GM18951 (cell line): ENCODE results near the gene NINL.

Source experiments
- POLR2A ChIP-seq: IDR thresholded peaks from 4 replicates; pipeline ENCODE4 v1.6.1; 2011; ENCODE audit warnings: mild to moderate bottlenecking; ENCODE audit not compliant: insufficient read length, insufficient read depth; ENCODE audit errors: extremely low read depth
- in situ Hi-C: fragments of 300-500 bp; cut with MboI; formaldehyde crosslinking; loops from one replicate; pipeline ENCODE4 v1.12.0; 2022; ENCODE audit warnings: low sequenced_read_pairs, mixed read lengths, inconsistent platforms; ENCODE audit not compliant: unreplicated experiment

NINL gene

DNA sequence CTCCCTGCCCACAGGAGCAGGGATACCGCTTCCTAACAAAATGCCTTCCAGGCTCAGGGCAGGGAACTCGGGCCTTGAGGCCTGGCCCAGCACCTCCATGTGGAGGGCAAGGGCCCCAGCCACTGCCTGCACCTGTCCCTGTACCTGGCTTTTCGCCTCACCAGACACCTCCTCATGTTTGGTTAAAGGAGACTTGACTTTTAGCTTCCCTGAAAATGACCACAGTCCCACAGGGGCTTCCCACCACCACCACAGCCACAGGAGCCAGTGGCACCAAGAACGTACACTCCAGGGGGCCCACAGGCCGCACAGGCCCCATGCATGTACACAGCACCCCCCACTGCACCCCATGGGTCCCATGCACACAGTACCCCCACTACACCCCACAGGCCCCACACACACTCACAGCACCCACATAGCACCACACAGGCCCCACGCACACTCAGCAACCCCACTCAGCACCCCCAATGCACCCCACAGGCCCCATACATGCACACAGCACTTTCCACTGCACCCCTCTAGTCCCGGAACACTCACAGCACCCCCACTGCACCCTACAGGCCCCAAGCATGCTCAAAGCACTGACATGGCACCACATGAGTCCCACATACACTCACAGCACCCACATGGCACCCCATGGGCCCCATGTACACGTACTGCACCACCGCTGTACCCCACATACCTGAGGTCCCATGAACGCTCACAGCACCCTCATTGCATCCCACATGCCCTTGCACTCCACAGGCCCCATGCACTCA lies 91.4 kb downstream of the NINL start:
- in situ Hi-C loops, result no loop called here
- no peak for TF ChIP-seq POLR2A

DNA sequence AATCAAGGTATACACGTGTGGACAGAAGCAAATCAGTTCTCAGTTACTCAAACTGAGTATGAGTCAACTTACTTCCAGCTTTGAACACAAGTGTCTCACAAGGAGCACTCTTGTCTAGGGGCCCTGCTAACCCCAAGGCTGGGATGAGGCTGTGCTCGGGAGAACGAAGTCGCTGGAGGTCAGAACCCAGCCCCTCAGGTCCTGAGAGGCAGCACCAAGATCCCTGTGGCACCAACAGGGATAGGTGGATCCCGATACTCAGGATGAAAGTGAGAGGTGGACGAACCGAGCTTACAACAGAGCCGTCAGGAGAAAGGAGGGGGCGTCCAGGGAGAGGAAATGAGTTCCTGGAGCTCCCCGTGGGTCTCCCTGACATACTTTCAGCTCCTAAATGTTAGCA lies 92.2 kb downstream of the NINL start:
- no peak for TF ChIP-seq POLR2A
- in situ Hi-C loops, result no loop called here

DNA sequence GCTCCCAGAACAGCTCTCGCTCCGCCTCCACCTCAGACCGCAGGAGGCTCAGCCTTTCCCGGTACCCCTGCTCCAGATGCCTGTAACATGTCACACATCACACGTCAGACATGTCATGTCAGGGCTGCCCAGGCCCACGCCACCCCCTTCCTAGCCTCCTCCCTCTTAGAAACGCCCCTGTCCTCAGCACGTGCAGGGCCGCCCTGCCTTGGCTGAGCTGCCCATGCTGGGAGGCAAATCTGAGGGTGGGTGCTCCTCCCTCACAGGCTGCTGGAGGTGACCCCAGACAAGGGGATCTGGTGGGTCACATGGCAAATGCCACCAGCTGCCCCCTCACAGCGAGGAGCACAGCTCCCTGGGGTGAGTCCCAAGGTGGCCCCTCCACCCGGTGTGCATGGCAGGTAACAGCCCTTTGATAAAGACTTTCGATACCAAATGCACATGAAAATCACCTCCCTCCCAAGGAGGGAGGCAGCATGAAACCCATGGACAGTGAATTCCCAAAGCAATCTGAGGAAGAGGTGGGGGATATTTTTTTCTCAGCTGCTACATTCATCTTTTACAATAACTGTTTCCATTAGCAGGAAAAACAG lies 93.8 kb downstream of the NINL start:
- in situ Hi-C loops, result no loop called here

DNA sequence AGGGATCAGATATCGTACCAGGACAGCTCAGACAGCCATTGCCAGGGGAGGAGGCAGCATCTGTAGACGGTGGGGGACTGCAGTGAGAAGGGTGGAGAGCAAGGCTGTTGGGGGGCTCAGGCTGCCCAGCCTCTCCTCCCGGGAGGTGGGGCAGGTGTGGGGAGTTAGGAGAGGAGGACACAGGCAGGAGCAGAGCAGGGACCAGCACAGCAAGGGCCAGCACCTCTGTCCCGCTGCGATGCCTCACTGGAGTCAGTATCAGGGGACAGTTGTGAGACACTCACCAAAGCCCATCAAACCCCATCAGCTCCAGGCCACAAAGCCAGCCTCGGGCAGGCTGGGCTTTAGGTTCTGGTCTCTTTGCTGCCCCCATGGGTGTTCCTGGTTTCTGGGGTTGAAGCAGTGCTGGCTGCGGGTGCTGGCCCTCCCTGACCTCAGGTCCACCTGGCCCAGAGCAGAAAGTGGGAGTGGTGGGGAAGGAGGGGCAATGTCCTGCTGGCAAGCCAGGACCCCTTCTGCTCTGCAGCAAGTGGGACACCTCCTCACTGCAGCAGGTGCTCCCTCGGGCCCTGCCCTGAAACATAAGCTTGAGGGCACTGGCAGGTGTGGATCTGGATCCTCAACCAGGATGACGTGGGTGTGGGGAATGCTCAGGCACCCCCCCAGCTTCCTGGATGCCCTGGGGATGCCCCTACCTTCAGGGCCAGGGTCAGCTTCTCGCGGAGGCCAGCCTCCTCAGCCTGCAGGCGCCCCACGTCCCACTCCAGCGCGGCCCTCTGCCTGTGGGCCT lies 94.5 kb downstream of the NINL start:
- in situ Hi-C loops, result no loop called here
- no peak for TF ChIP-seq POLR2A

More for the DNA sequence above, 93.8 kb downstream of the NINL start:
- no peak for TF ChIP-seq POLR2A

DNA sequence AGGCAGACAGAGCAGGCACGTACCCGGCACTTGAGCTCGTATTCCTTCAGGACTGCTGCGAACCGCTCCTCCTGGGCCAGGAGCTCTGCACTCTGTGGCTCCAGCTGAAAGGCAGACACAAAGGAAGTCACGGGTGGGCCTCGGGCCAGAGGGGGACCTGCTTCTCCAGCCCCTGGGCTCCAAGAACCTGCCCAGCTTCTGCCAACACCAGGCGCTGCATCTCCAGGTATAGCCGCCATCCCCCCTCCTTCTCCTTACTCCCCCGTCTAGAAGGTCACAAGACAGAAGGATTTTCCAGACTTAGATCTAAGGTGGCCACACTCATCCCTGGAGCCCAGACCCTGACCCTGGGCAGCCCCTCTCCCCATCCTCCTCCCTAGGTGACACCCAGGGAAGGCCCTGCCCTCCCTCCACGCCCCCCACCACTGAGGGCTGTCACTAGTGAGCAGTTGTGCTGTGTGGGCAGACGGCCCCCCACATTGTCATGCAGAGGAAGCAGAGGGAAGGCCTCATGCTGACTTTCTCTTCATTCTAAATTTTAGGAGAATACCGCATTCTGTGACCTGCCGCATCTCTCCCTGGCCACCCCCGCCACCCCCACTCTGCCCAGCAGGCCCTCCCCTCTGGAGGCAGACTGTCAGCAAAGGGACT lies 96.0 kb downstream of the NINL start:
- TF ChIP-seq POLR2A, result no peak
- in situ Hi-C loops, result no loop called here

DNA sequence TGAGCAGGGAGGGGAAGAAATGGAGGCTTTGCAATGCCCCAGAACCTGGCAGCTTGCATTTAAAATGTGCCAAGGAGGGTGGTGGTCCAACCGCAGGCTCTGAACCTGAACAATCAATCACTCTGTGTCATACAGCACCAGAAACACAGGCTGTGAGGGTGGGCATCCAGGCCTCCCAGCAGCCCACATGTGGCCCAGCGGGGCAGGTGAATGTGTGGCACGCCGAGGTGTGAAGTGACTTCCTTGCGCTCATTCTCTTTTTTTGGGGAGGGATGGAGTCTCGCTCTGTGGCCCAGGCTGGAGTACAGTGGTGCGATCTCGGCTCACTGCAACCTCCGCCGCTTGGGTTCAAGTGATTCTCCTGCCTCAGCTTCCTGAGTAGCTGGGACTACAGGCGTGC lies 97.4 kb downstream of the NINL start:
- TF ChIP-seq POLR2A, result no peak
- in situ Hi-C loops, result no loop called here

DNA sequence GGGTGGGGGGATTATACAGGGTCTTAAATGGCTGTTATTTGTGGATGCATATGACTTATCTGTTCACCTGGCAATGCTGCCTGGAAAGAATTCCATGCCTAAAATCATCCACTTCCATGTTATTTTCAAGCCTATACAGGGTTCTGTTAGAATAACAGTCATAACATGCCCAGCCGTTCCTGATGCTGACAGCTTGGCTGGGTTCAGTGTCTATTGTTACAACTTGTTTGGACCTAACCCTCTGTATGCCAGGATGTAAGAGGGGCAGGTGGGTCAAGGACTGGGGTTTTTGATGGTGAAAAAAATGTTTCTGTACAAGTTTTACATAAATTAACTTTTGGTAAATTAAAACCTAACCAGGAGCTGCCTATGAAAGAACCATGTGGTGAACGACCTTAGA lies 98.0 kb downstream of the NINL start:
- in situ Hi-C loops, result no loop called here
- no peak for TF ChIP-seq POLR2A

DNA sequence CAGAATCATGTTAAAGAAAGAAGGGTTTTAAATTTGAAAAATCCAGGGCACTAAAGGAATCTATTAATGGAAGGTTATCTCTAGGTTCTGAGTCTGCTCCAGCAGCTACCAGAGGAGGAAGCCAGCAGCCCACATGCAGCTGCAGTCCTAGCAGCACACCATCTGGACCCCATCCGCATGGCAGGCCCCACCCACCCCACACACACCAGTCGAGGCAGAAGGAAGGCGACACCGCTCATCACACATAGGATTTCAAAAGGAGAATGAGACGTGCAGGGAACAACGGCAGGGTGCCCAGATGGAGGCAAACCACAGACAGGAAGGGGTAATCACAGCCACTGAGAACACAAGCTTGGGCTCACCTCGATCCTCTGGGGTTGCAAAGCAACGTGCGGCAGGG lies 99.0 kb downstream of the NINL start:
- no peak for TF ChIP-seq POLR2A
- in situ Hi-C loops, result no loop called here

DNA sequence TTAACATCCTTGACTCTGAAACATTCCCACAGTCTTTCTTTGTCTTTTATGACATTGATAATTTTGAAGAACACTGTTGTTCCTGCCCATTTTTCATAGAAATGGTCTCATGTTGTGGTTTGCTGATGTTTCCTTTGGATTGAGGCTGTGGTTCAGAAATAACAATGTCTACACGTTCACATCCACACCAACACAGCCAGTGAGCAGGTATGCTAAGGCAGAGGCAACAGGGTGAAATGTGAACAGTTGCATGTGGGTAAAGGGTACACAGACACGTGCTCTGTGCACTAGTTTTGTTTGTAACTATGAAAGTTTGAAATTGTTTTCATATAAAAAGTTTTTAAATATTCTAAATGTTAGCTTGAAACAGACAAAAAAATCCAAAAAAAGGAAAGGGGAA lies 99.5 kb downstream of the NINL start:
- in situ Hi-C loops, result no loop called here
- TF ChIP-seq POLR2A, result no peak

DNA sequence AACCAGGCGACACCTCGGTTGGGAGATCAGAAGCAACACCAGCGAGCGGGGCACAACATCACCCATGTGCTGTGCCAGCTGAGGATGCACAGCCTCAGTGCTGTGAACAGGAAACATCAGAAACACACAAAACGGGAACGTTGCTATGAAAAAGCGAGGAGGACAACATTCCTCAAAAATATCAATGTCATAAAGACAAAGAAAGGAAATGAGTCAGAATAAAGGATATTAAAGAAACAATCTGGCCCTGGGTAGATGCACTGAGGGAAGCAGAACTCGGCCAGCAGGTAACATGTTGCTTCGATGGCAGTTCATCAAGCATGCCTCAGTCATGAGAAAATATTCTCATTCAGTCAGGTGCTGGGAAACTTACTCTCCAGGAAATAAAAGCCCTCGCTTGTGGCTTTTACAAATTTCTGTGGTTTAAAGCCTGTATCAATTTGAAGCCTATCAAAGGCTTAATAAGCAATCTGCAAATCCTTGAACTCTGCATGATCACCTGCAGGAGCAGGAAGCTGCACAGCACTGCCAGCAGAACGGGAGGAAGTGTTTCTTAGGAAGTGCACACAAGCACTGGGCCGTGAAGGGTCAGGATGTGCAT lies 100.3 kb downstream of the NINL start:
- in situ Hi-C loops, result no loop called here
- no peak for TF ChIP-seq POLR2A

DNA sequence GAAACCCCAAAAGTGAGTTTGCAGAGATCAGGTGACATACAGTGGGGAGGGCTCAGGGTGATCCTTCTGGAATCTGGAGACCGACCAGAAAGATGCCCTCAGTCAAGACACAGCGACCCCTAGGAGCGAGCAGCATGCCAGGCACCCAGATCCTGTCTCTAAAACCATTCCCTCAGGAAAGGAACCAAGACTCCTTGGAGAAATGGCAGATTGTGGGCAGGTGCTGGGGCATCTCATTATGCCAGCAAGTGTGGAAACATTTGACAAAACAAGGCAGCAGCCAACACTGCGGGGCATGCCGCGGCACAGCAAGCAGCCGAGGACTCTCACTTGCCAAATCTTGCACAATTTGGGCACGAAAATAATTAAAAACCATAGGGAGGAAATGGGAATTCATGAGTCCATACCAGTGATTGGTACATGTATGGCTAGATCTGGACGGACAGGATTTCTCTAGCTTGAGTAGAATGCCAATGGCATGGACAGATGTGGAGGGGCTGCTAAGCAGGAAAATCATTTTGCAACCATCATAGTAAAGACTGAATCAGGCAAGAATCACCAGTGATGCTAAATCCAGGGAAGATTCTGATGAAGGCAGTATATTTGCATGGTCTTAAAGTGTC lies 101.0 kb downstream of the NINL start:
- TF ChIP-seq POLR2A, result no peak
- in situ Hi-C loops, result no loop called here

DNA sequence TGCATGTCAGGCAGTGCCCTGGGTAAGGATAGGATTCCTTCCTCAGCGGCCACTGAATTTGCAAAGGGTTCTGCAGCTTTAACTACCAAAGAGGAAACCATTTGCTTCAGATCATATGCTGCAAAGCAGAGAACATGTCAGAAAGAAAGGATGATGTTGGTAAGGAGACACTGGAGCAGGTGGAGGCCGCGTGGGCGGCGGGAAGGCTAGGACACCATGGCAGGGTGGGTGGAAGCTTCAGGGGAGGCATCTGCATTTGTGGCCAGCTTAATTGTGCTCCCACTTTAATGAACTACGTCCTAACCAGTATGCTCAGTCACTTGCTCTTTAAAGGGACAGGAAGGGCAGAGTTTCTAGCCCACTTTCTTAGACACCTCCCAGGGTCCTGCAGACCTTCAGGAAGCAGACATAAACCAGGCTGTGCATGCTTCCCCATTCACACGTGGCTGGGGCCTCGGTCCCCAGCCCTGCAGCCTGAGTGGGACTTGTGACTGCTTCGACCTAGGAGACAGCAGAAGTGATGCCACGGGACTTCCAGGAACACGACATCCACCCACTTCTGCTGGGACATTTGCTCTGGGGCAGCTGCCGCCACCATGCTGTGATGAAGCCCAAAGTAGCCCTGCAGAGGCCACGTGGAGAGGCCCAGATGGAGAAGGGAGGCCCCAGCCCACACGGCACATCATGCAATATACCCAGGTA lies 101.7 kb downstream of the NINL start:
- TF ChIP-seq POLR2A, result no peak
- in situ Hi-C loops, result no loop called here
